DMS53 (cell line): ENCODE data around the gene FCRL4.

Experiments used
- DNase-seq: peaks from one replicate; lab custom pipeline; 2025; lab: John Stamatoyannopoulos, UW

FCRL4 gene

DNA sequence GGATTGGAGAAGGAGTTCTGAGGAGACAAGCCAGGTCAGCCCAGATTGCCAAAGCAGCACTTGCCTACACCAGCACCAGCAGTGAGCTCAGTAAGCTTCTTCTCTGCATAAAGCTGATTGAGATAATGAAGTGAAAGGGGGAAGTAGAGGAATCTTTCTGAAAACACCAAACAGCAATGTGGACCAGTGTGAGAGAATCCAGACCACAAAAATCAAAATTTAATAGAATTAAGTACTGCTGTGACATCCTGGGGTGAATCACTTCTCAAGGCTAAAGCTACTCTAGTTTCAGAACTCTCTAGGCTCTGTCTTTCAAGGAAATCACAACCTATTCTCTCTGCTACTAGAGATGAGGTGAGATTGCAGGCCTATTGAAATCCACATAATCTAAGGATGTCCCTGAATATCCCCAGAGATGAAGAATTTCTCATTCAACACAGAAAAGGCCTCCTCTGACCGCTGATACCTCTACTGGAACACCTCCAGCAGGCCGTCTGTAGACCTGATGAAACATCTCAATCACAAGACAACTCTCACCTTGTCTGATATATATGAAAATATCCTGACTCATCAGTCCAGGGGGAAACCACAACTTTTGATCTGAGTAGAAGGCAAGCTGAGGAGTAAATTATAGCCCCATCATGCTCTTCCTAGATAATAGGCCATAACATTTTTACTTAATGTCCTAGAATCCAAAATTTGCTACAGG, at the start of gene FCRL4:
Gene FCRL4 (minus strand): TSS at position 127 of the 709 bp plus-strand sequence. CDS start 141 bp downstream, outside the sequence.
- DNase-seq: no peak

DNA sequence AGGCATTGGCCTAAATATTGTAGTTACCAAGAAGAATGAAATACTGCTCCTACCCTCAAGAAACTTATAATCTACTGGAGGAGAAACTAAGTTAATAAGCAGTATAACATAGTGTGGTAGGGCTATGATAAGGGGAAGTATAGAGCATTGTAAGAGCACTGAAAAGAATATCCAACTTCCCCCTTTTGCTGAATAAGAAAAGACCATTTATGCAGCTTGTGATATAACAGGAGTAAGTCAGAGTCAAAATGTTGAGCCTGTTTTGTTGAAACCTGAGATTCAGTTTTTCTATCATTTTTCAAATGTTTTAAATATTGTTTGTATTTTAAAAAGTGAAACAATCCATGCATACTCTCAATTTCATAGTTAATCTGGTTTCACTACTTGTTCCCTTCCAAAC, 48.3 kb upstream of the FCRL4 start:
- no peak for DNase-seq

- no peak for DNase-seq
Measured at GRCh38 chr1:157641177-157641576, 43.3 kb upstream of the FCRL4 start.

DNA sequence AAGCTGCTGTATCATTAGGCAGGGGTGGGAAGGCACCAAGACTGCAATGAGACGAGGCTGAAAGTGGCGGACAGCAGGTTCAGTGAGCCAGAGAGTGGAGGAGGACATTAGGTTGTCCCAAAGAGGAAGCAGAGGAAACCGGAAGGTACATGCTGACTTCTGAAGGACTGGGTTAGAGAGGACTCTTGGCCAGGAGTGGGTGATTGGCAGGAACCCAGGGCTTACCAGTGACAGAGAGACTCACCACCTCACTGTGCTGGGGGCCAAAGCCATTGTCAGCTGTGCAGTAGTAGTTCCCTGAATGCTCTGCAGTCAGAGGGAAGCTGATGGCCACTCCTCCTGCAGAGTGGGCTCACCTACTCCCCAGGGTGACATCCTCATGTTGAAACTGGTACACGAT, 41.9 kb upstream of the FCRL4 start:
- no peak for DNase-seq

DNA sequence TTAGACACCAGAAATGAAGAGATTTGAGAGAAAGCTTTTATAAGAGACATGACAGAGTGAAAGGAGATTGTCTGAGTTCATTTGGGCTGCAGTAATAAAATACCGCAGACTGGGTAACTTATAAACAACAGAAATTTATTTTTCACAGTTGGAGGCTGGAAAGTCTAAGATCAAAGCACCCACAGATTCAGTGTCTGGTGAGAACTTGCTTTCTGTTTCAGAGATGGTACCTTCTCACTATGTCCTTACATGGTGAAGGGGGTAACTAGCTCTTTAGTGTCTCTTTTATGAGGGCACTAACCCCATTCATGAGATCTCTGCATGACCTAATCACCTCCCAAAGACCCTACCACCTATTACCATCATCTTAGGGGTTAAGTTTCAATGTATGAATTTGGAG, 30.9 kb upstream of the FCRL4 start:
- DNase-seq: no peak

DNA sequence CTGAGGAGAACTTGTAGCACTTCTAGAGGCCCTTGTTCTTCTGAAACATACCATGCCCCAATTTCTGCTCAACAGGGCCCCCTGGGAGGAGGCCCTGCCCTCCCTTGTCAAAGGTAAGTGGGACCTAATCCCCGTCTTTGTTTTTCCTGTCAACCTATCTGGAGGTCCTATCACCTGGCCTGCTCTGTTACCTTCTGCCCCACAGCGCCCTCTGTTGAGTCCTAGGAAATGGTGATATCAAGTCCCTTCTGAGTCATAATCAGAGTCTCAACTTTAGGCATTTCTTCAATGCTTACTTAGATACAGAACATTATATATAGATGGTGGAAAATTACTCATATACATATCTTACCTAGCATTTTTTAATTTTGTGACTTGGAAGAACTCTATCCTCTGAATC, 28.2 kb upstream of the FCRL4 start:
- DNase-seq: peak; percentile 80

- peak; percentile 62 for DNase-seq
Measured at GRCh38 chr1:157624471-157624870, 26.6 kb upstream of the FCRL4 start.

- no peak for DNase-seq
Measured at GRCh38 chr1:157622471-157622870, 24.6 kb upstream of the FCRL4 start.

DNA sequence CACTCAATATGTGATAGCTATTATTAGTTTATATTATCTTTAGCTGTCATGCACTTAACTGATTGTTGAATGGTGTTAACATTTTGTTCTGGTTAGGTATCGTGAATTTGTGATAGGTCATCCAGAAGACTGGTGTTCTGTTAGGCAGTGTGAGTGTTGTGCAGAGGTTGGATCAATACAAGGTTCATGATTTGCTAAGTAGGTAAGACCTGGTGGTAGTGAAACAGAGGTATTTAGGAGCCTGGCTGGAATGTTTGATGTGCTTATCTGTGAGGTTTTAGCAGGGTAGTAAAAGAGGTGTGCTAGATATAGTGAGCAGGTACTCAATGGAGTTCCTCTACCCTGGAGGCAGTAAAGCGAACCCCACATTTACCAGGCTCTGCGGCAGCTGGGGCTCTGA, 20.3 kb upstream of the FCRL4 start:
- no peak for DNase-seq

GRCh38 chr1:157600236-157600635, 2.4 kb upstream of the FCRL4 start:
- no peak for DNase-seq

GRCh38 chr1:157596384-157596783, 1.5 kb downstream of the FCRL4 start:
- DNase-seq: no peak

DNA sequence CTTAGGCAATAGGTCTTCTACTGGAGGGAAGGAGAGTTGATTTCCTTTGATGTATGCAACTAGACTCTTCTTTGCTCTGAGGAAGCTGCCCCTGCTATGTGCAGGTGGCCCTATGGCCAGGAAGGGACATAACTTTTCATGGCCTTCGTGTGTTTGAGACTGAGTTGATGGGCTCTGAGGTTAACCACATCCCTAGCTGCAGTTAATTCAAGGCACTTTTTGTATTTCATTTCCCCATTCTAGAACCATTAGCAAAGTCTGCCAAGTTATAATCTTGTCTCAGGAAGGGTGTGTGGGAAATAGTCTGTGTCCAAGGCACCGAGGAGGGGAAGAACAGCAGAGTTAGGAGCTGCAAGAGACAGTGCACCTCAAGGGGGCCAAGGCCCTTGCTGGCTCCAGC, 2.5 kb downstream of the FCRL4 start:
- no peak for DNase-seq

GRCh38 chr1:157585984-157586383, 11.9 kb downstream of the FCRL4 start:
- DNase-seq: no peak

GRCh38 chr1:157584503-157584902, 13.4 kb downstream of the FCRL4 start:
- no peak for DNase-seq

- no peak for DNase-seq
Measured at GRCh38 chr1:157580828-157581210, 17.1 kb downstream of the FCRL4 start.

- peak; percentile 81 for DNase-seq
Measured at GRCh38 chr1:157580179-157580827, 17.6 kb downstream of the FCRL4 start.

DNA sequence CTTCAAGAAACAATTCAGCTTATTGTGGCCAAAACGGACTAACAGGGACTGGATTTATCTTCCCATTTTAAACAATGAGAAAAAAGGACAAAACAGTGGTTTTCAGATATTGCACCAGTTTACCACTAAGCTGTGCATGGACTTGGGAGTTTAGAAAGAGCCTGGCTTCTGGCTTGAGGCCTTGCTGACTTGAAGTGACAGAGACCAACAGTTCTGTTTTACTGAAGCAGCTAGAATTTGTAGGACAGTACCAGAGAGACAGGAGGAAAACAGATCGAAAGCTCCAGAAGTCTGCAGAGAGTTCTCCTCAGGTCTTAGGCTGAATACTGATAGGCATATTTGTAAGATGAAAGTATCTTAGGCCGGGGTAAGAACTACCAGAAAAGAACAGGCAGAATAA, 20.5 kb downstream of the FCRL4 start:
- DNase-seq: no peak

DNA sequence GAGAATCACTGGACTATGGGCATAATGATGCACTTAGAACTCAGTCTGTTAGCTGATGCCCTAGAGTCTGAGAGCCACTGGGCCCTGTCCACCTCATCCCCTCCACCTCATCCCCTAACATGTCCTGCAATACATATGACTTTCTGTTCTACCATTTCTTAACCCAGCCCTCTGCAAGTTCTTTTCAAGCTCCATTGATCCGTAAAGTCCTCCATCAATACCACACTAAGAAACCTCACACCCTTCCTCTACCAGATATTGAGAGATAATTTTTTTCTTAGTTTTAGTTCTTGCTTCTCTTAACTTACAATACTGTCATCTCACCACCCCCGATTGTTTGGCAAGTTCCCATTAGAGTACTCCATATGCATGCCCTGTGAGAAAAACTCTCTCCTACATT, 22.1 kb downstream of the FCRL4 start:
- DNase-seq: no peak

DNA sequence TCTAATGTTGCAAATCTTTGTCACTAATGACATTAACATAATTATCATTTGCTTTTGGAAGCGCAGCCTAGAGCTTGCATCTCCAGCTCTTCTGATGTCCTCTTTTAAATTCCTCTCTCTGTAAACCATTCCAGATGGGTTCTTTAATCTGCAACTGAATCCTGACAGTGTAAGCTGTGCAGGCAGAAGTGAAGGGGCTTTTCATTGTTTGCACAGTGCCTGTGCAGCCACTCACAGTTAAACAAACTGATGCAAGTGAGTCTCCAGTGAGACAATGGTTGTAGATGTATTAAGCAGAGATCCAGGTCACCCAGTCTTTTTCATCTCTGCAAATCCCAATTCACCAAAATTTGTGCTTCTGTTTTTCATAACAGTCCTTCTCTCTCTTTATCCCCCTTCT, 23.0 kb downstream of the FCRL4 start:
- DNase-seq: peak; percentile 72

DNA sequence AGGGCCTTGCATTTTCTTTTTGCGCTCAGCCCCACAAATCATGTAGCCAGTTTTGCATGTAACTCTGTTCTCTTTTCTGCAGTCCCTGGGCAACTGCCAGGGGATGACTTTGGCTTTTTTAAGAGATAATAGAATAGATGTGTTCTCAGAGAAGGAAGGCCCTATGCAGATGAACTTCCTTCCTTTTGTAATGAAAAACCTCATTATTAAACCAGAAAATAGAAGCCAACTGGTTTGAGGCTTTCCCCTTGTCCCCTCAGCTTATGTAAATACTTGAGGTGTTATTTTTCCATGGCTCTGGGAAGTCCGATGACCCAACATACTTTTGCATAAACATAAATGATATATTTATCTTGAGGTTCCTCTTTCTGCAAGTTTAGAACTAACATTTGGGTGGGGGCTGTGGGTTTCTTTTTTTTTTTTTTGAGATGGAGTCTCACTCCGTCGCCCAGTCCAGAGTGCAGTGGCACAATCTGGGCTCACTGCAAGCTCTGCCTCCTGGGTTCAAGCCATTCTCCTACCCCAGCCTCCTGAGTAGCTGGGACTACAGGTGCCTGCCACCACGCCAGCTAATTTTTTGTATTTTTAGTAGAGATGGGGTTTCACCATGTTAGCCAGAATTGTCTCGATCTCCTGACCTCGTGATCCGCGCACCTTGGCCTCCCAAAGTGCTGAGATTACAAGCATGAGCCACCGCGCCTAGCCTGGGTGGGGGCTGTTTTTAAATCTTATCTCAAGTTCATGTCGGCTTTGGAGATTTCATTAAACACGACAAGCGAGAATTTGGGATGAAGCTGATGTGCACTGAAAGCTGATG, 31.2 kb downstream of the FCRL4 start:
- DNase-seq: no peak

DNA sequence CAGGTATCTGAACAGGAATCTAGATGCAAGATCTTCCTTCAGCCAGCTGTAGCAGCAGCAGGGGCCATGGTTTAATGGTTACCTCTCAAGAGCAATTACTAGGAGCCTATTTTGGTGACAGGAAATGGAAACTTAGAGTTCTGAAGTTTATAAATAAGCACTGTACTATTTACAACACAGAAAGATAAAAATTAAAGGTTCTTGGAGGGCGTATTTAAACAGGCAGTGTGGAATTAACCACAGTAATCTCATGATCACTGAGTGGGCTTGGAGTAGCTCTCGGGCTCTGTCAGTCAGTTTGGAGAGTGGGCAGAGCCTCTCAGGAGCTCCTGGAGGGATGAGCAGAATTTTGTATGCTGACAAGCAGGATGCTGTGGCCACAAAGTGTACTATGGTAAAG, 35.4 kb downstream of the FCRL4 start:
- DNase-seq: peak; percentile 11

DNA sequence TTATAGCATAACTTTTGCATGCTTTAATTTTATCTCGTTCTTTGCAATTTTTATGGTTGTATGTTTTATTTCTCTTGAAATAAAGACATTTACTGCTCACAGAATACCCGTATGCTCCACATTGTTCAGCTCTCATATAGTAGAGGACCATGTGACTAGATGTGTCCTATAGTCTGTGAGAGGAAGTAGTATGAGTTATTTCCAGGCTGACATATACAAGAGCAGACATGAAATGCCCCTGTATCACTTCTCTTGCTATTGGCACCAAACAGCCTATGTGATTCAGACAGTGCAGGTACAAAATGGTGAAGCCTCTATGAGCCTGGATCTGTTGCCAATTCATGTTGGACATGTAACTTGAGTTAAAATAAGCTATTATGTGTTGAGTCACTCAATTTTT, 39.8 kb downstream of the FCRL4 start:
- no peak for DNase-seq
